ENCODE measurements around the gene TTC3. TPM values are rescaled to one million over a fixed set of nuclear protein-coding genes. Genes with fewer than 3 reads are reported as not detected.

The TTC3 gene
- total RNA-seq, 3 donors from 2014 or later = 67.2 to 126 (median 98.1) TPM

DNA sequence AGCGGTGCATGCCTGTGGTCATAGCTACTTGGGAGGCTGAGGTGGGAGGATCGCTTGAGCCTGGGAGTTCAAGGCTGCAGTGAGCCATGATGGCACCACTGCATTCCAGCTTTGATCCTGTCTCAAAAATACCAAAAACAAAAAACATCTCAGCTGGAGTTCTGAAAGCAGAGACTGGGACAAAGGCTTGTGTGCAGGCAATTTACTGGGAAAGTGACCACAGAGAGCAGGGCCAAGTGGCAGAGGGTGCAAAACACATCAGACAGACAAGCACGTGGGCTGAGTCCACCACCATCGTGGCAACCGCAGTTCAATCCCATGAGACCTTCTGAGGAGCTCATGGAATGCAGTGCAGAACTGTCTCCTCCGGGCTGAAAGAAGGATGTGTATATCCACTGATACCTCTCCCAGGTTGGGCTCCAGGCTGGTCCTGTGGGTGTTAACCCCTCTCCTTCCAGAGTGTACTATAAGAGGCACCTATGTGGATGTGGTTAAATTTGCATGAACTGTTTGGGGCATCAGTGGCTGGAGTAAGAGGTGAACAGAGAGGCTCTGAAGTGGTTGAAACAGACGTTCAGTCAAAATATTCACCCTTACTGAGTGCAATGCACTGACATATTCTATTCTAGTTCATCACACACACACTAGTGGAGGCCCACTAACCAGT is 11.0 kb upstream of the TTC3 start:
- DNase-seq (no peak), ATAC-seq (no peak)
- Histone ChIP-seq H3K4me3 (no peak overlapping the region), H3K4me1 (ENCODE audit: low read depth) (peaks cover 8% of the 10 kb centered on the region), H3K9me3 (no peaks in the 10 kb centered on the region), H3K36me3 (ENCODE audit: low read depth) (no peaks in the 10 kb centered on the region)
- intact Hi-C loops (cut with DNase I, micrococcal nuclease) = no loop called here
- TF ChIP-seq, protein P1, sequence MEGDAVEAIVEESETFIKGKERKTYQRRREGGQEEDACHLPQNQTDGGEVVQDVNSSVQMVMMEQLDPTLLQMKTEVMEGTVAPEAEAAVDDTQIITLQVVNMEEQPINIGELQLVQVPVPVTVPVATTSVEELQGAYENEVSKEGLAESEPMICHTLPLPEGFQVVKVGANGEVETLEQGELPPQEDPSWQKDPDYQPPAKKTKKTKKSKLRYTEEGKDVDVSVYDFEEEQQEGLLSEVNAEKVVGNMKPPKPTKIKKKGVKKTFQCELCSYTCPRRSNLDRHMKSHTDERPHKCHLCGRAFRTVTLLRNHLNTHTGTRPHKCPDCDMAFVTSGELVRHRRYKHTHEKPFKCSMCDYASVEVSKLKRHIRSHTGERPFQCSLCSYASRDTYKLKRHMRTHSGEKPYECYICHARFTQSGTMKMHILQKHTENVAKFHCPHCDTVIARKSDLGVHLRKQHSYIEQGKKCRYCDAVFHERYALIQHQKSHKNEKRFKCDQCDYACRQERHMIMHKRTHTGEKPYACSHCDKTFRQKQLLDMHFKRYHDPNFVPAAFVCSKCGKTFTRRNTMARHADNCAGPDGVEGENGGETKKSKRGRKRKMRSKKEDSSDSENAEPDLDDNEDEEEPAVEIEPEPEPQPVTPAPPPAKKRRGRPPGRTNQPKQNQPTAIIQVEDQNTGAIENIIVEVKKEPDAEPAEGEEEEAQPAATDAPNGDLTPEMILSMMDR (IDR thresholded peaks at IDR 0.05) = no peak

DNA sequence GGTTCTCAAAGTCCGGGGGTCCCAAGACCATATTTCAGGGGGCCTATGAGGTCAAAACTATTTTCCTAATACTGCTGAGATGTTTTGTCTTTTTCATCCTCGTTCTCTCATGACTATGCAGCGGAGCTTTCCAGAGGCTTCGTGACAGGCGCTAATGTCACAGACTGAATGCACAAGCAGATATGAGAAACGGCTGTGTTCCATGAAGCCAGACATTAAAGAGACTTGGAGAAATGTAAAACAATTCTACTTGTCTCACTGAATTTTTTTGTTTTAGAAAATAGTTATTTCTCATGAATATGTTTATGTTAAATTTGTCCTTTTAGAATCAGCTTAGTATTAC is 10.5 kb upstream of the TTC3 start:
- H3K4me1 ChIP-seq (ENCODE audit: low read depth) = peaks cover 8% of the 10 kb centered on the region
- no peak overlapping the region for H3K4me3 ChIP-seq
- intact Hi-C loops (cut with DNase I, micrococcal nuclease) = no loop called here
- TF ChIP-seq, protein P1 (IDR thresholded peaks at IDR 0.05) = no peak
- no peaks in the 10 kb centered on the region for H3K36me3 ChIP-seq (ENCODE audit: low read depth)
- H3K9me3 ChIP-seq = no peaks in the 10 kb centered on the region
- ATAC-seq (no peak), DNase-seq (no peak)

DNA sequence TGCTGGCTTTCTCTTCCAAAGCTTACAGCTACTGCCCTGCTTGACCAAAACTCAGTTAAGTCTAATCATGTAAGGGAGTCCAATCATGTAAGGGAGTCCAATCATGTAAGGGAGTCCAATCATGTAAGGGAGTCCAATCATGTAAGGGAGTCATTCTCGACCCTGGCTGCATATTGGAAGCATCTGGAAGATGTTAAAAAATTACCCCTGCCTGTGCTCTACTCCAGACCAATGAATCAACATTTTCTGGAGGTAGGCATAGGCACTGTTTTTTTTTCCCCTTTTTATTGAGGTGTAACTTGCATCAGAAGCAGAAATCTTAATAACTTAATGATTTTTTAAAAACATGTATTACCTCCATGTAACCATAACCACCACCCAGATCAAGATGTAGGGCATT is 9.6 kb upstream of the TTC3 start:
- H3K4me1 ChIP-seq (ENCODE audit: low read depth) = peaks cover 8% of the 10 kb centered on the region
- H3K4me3 ChIP-seq = no peak overlapping the region
- no peak for ATAC-seq
- no peaks in the 10 kb centered on the region for H3K9me3 ChIP-seq
- intact Hi-C loops (cut with DNase I, micrococcal nuclease) = no loop called here
- H3K36me3 ChIP-seq (ENCODE audit: low read depth) = no peaks in the 10 kb centered on the region
- TF ChIP-seq, protein P1 (IDR thresholded peaks at IDR 0.05) = no peak
- DNase-seq = no peak

DNA sequence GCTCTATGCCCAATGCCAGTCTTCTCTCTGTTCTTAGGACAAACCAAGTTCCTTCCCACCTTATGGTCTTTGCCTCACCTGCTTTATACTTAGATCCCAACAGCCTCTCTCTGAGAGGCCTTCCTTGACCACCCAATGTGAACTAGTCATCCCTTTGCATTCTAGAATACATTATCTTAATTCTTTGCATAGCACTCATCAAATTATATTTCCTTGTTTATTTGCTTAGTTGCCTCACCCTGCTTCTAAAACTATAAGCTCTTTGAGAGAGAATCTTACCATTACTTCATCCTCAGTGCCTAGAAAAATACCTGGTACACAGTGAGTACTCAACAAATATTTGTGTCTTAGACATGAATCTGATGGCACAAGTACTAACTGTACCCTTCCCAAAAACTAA is 8.2 kb upstream of the TTC3 start:
- H3K36me3 ChIP-seq (ENCODE audit: low read depth) = no peaks in the 10 kb centered on the region
- no peaks in the 10 kb centered on the region for H3K9me3 ChIP-seq
- TF ChIP-seq, protein P1 (IDR thresholded peaks at IDR 0.05) = no peak
- DNase-seq (no peak), ATAC-seq (no peak)
- H3K4me3 ChIP-seq = no peak overlapping the region
- H3K4me1 ChIP-seq (ENCODE audit: low read depth) = peaks cover 8% of the 10 kb centered on the region
- intact Hi-C loops (cut with DNase I, micrococcal nuclease) = no loop called here

DNA sequence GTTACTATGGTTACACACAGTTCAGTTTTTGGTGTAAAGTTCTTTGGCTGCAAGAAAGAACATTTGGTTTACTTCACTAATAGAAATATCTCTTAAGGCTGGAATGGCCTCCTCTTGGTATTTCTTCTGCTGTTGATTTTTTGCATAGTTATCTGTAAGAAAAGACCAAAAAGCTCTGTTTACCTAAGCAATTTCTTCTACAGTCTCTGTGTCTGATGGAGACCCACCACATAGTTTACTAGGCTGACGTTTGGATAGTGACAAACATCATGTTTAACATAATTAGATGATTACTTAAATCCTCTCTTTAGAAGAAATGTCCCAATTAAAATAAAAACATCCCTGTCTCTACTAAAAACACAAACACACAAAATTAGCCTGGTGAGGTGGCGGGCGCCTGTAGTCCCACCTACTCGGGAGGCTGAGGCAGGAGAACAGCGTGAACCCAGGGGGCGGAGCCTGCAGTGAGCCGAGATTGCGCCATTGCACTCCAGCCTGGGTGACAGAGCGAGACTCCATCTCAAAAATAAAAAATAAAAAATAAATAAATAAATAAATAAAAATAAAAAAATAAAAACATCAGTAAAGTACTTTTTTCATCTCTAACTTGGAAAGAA is 7.4 kb upstream of the TTC3 start:
- intact Hi-C loops (cut with DNase I, micrococcal nuclease) = no loop called here
- DNase-seq (no peak), ATAC-seq (no peak)
- Histone ChIP-seq H3K4me1 (ENCODE audit: low read depth) (no peaks in the 10 kb centered on the region), H3K9me3 (no peaks in the 10 kb centered on the region), H3K36me3 (ENCODE audit: low read depth) (no peaks in the 10 kb centered on the region), H3K4me3 (no peak overlapping the region)
- TF ChIP-seq, protein P1 (IDR thresholded peaks at IDR 0.05) = no peak

Data from mucosa of descending colon (tissue), 3 donors.